OCI-LY3 (cell line): ENCODE results near the gene ENO3.

Experiments used
- CTCF ChIP-seq: fragments of 200-600, 300-600 bp; sonication (generic); IDR thresholded peaks from 2 replicates; pipeline ENCODE4 v1.5.1; 2014; ENCODE audit warnings: antibody characterized with exemption, low read length, low read depth
- EZH2phosphoT487 ChIP-seq: fragments of 200-600 bp; shearing (Covaris generic); IDR thresholded peaks from 2 replicates; pipeline ENCODE4 v1.6.1; 2018; ENCODE audit warnings: antibody characterized with exemption, mixed run types, low read depth

DNA sequence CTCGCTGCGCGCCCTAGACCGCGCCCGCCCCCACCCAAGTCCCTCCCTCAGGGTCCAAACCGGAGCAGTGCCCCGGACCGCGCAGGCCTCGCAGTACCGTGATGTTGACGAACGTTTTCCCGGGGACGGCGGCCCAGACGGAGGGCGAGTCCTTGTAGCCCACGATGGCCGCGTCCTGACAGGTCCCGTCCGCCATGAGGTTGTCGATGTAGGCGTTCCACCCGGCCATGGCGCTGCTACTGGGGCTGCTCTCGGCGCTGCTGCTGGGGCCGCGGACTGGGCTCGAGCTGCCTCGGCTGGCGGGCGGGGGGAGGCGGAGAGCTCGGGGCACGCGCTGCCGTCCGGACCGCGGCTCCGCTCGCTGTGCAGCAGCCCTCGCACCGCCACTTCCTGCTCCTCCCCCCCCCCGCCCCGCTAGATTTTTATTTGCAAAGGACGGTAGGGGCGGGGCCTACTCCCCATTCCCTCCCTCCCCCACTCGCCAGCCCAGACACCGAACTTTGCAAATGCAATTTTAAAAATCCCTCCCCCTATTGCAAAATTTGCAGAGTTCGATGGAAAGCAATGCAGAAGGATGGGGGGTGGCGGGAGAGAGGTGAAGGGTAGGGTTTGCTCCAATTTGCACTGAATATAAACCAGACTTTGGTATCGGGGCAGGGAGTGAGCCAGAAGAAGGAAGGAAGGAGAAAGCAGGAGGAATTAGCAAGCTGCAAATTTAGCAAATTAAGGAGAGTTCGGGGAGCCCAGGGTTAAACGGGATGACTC, 2.6 kb upstream of the ENO3 start, which contains the start of gene PFN1:
- TF ChIP-seq CTCF = no peak
- no peak for TF ChIP-seq EZH2phosphoT487
